Activated CD4-positive, alpha-beta T cell treated with anti-CD3 and anti-CD28 coated beads, Interleukin-2, amount 10 ng/mL, durations not matched to agents 24 days and 14 days (primary cell): ENCODE measurements around the gene CDC25B. TPM values are rescaled to one million over a fixed set of nuclear protein-coding genes. Genes with fewer than 3 reads are reported as not detected.

Experiments
- total RNA-seq: library from RNA; stranded (reverse); gene quantifications from 2 replicates; pipeline ENCODE4 v1.2.3, GENCODE V29; 2022

Gene CDC25B
- total RNA-seq, 1 donor from 2014 or later, result 75.5 TPM

Other genes starting within 250 kb of the CDC25B start
- not detected in 2 replicates for gene GFRA4, start 132.9 kb upstream of the CDC25B start, total RNA-seq
- gene ADAM33, start 114.3 kb upstream of the CDC25B start, total RNA-seq, result not detected in 2 replicates
- not detected in 2 replicates for gene SIGLEC1, start 83.7 kb upstream of the CDC25B start, total RNA-seq
- gene HSPA12B, start 63.6 kb upstream of the CDC25B start, total RNA-seq, result not detected in 2 replicates
- 62.9 and 68.8 TPM in 2 replicates for gene ADISSP, start 28.6 kb upstream of the CDC25B start, total RNA-seq
- not detected in 2 replicates for gene SPEF1, start 14.9 kb upstream of the CDC25B start, total RNA-seq
- gene CENPB, start 9.6 kb upstream of the CDC25B start, total RNA-seq, result 72.8 and 74.4 TPM in 2 replicates
- gene AP5S1, start 24.2 kb downstream of the CDC25B start, total RNA-seq, result 13.0 and 13.5 TPM in 2 replicates
- gene MAVS, start 50.5 kb downstream of the CDC25B start, total RNA-seq, result 39.3 and 40.2 TPM in 2 replicates
- gene PANK2, start 93.1 kb downstream of the CDC25B start, total RNA-seq, result 45.4 and 52.2 TPM in 2 replicates
- 13.6 and 15.4 TPM in 2 replicates for gene RNF24, start 219.2 kb downstream of the CDC25B start, total RNA-seq